NCI-H1417 (cell line): Measurements from ENCODE around the gene GUCY2C.
A peak's percentile ranks its signal among the peaks of the same experiment; 100 is the strongest.

Experiments
- DNase-seq, 3 experiments: peaks; one replicate each; lab custom pipeline; 2025; lab: John Stamatoyannopoulos, UW

GUCY2C gene

DNA sequence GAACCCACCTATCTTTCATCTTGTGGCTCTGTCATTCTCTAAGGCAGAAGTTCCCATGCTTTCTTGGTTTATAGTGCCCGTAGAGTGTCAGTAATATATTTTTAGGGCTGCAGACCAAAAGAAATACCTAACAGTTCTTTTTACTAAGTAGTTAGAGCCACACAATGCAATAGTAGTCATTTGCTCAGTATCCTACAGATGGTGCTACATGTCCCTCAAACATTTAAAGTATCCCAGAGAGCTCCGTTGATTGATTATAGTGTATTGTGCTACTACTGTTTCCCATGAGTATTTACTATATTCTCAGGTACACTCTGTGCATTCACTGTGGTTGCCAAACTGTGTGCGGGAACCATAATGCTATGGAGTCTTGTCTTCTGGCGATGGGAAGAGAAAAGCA, 124.0 kb downstream of the GUCY2C start:
- no peak for DNase-seq

GRCh38 chr12:14571779-14572178, 124.6 kb downstream of the GUCY2C start:
- DNase-seq: no peak

GRCh38 chr12:14570231-14570630, 126.2 kb downstream of the GUCY2C start:
- no peak for DNase-seq

DNA sequence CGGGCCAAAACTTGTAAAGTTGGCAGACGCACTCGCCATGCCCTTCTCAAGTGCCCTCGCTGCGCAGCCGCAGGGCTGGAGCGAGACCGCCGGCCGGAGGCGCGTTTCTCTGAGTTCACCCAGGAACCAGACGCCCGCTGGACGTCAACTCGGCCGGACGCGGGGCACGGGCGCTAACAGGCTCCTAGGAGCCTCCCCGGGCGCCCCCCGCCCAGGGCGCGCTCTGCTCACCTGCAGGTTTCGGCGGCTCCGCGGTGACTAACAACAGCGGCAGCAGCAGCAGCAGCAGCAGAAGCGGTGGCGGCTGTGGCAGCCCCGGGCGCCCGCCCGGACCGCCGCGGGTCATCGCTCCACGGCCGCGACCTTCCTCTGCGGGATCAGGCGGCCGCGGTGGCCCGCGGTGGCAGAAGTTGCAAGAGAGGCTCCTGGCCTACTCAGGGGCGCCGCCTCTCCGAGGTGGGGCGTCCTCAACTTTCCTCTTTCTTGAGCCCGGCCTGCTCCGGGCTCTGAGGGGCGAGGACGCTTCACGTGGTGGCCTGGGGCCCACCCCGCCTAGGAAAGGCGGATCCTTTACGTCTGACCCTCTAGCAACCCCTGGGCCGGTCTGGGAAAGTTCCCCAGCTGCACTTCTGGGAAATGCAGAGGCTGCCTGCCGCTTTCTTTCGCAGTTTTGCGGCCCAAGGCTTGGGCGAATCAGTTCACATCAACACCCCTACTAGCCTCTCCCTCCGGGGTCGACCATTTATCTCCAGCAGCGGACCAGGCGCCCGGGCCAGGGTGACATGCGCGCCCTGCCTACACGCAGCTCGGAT, 128.8 kb downstream of the GUCY2C start, which contains the start of gene PLBD1:
PLBD1 (minus strand) TSS at position 533 of the 812 bp plus-strand sequence; CDS start at position 346, 187 bp downstream.
- DNase-seq: peak in 2 of 3 experiments; percentile 41 to 44

DNA sequence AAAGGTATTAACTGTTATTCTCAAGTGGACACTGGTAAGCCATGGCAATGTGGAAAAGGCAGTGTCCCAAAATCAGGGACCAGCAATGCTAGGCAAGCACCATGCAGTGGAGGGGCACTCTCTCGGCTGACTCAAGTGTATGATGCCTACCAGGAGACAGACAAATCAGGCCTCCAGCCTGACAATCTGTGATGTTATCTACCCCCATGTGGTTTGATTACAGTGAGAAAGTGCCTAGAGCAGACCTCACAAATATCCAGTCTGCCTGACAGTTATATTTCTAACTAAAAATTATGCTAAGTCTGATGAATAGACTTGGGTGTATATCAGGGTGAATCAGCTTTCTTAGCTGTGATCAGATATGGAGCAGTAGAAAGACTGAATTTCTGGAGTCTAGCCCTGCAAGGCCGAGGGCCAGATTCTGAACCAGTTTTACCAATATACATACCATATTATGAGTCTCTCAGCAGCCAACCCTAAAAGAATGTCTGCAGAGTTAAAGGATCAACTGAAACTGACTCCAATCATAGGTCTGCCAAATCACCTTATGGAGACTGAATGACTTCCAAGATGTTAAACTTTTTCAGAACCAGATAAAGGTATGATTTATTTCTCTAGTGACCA, 132.0 kb downstream of the GUCY2C start:
- no peak for DNase-seq

DNA sequence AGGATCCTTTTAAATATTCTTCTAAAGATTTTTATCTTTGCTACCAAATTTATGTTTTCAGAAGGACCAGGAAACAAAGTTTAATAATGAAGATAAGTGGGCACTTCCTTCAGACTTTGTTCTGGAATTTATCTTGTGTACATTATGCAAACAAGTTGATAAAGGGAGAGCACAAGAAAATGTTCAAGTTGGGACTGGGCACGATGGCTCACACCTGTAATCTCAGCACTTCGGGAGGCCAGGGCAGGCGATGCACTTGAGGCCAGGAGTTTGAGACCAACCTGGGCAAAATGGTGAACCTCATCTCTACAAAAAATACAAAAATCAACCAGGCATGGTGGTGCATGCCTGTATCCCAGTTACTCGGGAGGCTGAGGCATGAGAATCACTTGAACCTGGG, 133.4 kb downstream of the GUCY2C start:
- no peak for DNase-seq
